Stimulated activated CD4-positive, alpha-beta T cell treated with anti-CD3 and anti-CD28 coated beads, TNF-alpha, amount 100 ng/mL, for 24 hours (primary cell): ENCODE data around the gene PTPN1.

Experiments used
- DNase-seq, 3 experiments: peaks; one replicate each; pipeline ENCODE4 v3.0.0-alpha.2; 2020; ENCODE audit warnings: low read depth in 3 of 3

PTPN1 gene

DNA sequence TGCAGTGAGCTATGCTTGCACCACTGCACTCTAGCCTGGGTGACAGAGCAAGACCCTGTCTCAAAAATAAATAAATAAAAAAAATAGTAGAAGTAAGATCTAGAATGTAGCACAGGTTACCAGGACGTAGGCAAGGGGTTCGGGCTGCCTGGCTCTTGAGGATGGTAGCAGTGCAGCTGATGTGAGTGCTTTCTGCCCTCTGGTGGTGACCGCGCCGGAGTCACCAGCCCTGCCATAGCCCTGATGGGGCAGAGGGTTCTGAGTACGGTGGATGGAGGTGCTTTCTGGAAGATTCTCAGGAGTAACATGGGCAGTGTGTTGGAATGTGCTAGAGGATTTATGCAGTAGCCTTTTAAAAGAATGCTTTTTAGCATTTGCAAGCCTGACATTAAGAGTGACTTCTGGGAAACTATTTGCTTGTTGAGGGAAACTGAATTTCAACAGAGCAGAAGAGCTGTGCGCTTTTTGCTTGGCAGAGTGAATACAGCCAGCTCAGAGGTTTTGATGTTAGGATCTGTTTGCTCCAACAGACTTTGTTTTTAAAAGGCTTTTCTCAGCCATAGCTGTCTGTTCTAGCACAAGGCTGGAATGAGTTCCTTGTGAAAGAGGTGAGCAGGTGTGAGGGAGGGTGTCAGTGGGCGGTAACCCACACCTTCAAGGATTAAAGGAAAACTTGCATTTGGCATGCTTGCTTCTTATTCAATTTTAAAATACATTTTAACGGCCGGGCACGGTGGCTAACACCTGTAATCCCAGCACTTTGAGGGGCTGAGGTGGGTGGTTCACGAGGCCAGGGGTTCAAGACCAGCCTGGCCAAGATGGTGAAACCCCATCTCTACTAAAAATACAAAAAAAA, 65.9 kb downstream of the PTPN1 start:
- DNase-seq, result peak; percentile 31 to 65 (median 44)

- DNase-seq, result no peak
Measured at GRCh38 chr20:50577175-50578018, 67.2 kb downstream of the PTPN1 start.

GRCh38 chr20:50578061-50578777, 68.0 kb downstream of the PTPN1 start:
- DNase-seq, result no peak

GRCh38 chr20:50578778-50579165, 68.6 kb downstream of the PTPN1 start:
- no peak for DNase-seq

- DNase-seq, result no peak
Measured at GRCh38 chr20:50579511-50579910, 69.3 kb downstream of the PTPN1 start.

- peak in 1 of 3 experiments; percentile 35 for DNase-seq
Measured at GRCh38 chr20:50580016-50580747, 70.0 kb downstream of the PTPN1 start.

DNA sequence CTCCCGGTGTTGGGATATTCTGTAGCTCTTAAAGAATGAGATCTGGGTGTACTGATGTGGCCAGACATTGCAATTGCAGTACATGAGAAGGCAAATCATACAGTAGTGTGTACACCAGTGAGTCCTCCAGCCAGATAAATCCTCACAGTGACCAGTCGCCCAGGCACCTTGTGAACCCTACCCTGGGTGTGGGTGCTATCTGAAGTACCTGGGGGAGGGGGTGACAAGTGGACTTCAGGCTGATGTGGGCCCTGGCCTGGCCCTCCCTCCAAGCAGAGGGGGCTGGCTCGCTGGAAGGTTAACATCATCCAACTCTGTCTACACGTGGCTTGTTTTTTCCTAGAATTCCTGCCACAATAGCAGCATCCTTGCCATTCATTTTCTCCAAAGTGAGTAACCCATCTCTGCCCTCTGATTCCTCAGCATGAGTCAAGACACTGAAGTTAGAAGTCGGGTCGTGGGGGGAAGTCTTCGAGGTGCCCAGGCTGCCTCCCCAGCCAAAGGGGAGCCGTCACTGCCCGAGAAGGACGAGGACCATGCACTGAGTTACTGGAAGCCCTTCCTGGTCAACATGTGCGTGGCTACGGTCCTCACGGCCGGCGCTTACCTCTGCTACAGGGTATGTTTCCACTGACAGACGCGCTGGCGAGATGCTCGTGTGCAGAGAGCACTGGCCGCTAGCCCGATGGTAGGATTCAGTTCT, 70.8 kb downstream of the PTPN1 start:
- no peak for DNase-seq

DNA sequence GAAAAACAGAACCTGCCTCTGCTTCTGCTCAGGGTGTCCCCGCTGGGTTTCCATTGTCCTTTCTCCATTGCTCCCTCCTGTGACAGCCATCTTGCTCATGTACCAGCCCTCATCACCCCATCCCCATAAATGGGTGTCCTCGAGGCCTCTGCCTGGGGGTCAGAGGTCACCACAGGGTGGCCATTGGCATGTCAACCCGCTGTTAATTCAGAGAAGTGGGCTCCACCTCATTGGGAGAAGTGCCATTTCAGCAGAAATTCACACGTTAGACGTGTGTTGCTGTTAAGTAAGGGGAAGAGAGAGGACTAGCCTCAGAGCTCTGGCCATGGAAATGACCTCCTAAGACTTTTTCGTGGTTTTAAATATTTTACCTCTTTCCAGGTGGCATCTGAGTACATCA, 71.9 kb downstream of the PTPN1 start:
- no peak for DNase-seq

DNA sequence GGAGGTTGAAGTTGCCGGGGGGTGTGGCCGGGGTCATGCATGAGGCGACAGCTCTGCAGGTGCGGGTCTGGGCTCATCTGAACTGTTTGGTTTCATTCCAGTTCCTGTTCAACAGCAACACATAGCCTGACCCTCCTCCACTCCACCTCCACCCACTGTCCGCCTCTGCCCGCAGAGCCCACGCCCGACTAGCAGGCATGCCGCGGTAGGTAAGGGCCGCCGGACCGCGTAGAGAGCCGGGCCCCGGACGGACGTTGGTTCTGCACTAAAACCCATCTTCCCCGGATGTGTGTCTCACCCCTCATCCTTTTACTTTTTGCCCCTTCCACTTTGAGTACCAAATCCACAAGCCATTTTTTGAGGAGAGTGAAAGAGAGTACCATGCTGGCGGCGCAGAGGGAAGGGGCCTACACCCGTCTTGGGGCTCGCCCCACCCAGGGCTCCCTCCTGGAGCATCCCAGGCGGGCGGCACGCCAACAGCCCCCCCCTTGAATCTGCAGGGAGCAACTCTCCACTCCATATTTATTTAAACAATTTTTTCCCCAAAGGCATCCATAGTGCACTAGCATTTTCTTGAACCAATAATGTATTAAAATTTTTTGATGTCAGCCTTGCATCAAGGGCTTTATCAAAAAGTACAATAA, 72.5 kb downstream of the PTPN1 start:
- no peak for DNase-seq

GRCh38 chr20:50583442-50584150, 73.4 kb downstream of the PTPN1 start:
- no peak for DNase-seq

- no peak for DNase-seq
Measured at GRCh38 chr20:50584687-50585086, 74.5 kb downstream of the PTPN1 start.

- no peak for DNase-seq
Measured at GRCh38 chr20:50585214-50585613, 75.0 kb downstream of the PTPN1 start.

- no peak for DNase-seq
Measured at GRCh38 chr20:50585678-50586077, 75.5 kb downstream of the PTPN1 start.

DNA sequence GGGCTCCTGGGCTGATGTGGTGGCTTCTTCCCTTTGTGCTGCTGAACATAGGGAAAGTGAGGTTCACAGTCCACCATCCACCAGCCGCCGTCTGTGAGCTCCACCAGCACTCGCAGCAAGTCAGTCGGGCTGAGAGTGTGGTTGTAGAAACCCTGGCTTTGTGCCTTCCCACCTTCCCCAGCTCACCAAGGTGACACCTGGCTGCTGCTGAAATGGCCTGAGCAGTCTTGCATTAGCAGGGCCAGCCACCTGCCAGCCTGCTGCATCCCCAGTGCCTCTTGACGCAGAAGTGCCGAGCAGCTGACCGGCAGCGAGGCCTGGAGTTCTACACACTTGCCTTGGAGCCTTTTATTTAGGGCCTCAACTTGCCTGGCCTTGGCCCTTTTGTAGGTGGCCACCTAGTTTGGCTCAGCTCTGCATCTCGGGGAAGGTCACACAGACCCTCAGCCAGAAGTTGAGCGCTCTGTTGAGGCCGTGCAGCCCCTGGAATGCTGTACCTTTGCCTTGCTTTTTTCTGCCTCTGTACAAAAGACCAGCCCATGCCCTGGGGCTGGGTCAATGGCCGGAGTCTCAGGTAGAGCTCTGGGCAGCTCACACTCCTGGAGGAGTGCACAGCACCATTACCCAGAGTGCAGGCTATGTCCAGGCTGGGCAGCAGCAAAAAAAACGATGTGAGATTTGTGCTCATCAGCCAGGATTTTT, 76.5 kb downstream of the PTPN1 start:
- DNase-seq, result no peak

- no peak for DNase-seq
Measured at GRCh38 chr20:50587291-50587961, 77.2 kb downstream of the PTPN1 start.

GRCh38 chr20:50588034-50588736, 78.0 kb downstream of the PTPN1 start:
- peak; percentile 47 to 68 (median 60) for DNase-seq

DNA sequence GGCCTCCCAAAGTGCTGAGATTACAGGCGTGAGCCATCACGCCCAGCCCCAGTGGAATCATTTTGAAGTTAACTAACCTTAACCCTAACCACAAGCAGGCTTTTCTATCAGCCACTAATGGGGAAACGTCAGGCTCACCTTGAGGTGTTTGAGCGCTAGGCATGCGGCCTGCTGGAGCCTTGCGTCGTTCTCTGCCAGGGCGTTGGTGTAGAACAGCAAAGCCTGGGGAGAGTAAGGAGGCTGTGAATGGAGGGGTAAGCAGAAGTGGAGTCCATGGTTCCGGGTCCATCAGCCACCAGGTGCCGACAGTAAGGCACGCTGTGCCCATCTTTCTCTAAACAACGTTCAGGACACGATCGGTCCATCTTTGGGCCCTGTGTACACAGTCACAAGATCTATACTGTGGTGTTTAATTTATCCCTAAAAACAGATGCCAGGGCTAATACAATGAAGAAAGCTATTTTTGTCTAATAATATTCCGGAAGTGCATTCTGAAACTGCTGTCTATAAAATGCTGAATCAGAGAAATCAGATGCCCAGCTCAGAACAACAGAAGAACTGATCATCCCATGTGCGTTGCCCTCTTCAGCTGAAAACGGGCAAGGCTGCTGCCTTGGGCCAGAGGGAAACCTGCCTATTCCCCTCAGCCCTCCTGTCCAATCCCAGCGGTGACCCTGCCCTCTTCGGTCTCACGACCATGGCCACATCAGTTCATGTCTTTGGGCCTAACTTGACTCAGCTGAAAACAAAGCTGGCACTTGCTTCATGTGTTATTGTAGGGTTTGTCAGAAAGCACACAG, 79.6 kb downstream of the PTPN1 start:
- no peak for DNase-seq
